Endothelial cell of hepatic sinusoid (primary cell): ENCODE data around the gene PTP4A1.
"Not testable (repeated sequence)": the region's sequence is repeated elsewhere in the genome, so short reads cannot be mapped to it uniquely, and the experiment has no call there.

Experiments
- in situ Hi-C: cut with HindIII; loops from 2 replicates; pipeline ENCODE4 v1.10.0; 2017; ENCODE audit warnings: low sequenced_read_pairs

Gene PTP4A1

DNA sequence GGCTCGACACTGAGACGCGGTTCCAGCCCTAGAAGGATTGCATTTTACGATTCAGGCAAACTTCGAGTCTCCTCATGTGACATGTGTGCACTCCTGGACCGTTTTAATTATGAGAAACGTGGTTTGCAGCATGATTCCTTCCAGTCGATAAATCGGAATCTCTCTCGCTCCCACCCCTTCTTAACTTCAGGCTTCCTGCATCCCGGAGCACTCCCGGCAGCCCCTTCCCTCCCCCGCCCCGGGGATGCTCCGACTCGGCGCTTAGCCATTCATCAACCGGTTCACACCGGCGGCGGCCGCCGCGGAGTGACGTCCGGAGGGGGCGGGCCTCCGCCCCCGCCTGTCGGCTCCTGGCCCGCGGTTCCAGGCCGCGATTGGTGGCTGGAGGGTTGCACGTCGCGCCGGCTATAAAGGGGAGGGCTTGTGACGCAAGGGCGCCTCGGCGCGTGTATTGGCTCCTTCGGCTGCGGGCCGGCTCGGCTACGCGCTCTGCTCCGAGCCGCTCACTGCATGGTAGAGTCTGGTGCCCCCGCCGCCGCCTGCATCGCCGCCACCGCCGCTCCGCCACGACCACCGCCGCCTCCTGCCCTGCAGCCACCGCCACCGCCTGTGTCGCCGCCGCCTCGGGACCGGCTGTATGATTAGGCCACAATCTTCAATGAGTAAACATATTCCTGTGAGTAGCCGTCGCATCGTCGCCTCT is at the start of gene PTP4A1, which contains the start of gene LOC128125822:
Gene PTP4A1, plus strand, starts transcription at position 437 of the 703 bp plus-strand sequence. CDS start 4,401 bp downstream, outside the sequence.
Gene LOC128125822, plus strand, starts transcription at position 437 of the 703 bp plus-strand sequence.
- in situ Hi-C loops: no loop called here

GRCh38 chr6:63522911-63523287 is 49.4 kb upstream of the PTP4A1 start:
- in situ Hi-C loops: not testable (repeated sequence)

GRCh38 chr6:63523630-63524029 is 48.6 kb upstream of the PTP4A1 start:
- in situ Hi-C loops: no loop called here

DNA sequence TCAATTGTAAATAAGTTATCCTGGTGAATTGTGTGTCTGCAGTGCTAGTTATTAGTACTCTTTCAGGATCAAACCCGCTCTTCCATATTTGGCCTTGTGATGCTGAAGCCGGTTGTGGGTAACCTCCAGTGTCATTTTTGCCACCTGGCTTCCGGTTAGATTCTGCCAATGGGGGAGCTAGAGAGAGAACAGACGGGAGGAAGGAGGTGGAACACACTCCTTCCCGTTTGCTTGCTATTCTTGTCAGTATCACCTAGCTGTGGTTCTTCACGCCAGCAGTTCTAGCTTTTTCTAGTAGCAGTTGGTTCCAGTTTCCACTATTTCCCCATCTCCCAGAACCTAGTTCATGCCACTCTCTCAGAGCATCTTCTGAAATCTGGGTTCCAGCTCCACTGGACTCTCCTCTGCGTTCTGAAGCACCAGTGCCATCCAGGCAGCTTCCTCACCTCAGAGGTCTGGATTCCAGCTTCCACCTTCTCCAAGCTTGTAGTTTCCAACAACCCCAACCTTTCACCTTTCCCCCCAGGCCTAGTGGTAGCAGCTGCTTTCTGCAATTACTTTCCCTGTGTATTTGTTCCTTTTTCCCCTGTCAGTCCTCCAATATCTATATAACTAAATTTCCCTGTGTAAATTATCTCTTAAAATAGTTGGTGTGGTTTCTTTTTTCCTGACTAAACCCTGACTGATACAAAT is 46.9 kb upstream of the PTP4A1 start:
- in situ Hi-C loops: no loop called here

- in situ Hi-C loops: no loop called here
Observed at GRCh38 chr6:63526931-63527330, 45.3 kb upstream of the PTP4A1 start.

- in situ Hi-C loops: no loop called here
Observed at GRCh38 chr6:63527658-63528514, 44.4 kb upstream of the PTP4A1 start.

DNA sequence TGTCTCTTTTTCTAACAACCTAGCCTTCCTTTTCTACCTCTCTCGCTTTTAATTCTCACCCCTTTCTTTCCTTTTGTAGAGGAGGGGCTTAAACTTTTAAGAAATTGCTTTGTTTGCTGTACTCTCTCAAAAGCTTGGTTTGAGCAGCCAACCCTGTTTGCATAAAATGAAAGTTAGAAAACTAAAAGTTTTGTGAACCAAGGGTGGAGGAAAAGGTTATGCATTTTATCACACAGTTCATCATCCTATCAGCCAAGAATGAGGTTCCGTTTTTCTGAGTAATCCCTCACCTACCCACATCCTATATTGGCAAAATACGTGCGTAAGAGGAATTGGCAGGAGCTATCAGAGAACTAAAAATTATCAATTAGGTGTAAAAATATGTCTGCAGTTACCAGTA is 42.8 kb upstream of the PTP4A1 start:
- in situ Hi-C loops: no loop called here

- in situ Hi-C loops: no loop called here
Observed at GRCh38 chr6:63530182-63530581, 42.1 kb upstream of the PTP4A1 start.

DNA sequence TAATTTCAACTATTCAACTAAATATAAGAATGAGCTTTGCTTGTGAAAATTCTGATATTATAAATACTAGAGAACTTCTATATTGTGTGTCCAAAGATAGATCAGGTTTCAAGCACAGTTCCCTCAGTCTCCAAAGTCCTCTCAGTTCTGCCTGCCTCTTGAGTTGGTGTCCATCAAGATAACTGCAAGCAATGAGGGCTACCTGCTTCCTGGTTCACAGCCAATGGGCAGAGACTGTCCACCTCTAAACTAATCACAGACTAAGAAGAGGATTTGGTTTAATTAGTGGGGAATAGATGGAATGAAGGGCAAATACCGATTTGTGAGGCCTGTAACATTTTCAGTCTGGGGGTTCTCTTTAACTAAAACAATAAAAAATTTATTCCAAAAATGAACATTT is 41.3 kb upstream of the PTP4A1 start:
- in situ Hi-C loops: no loop called here

GRCh38 chr6:63533026-63533425 is 39.3 kb upstream of the PTP4A1 start:
- in situ Hi-C loops: no loop called here

GRCh38 chr6:63533952-63534351 is 38.3 kb upstream of the PTP4A1 start:
- in situ Hi-C loops: no loop called here

DNA sequence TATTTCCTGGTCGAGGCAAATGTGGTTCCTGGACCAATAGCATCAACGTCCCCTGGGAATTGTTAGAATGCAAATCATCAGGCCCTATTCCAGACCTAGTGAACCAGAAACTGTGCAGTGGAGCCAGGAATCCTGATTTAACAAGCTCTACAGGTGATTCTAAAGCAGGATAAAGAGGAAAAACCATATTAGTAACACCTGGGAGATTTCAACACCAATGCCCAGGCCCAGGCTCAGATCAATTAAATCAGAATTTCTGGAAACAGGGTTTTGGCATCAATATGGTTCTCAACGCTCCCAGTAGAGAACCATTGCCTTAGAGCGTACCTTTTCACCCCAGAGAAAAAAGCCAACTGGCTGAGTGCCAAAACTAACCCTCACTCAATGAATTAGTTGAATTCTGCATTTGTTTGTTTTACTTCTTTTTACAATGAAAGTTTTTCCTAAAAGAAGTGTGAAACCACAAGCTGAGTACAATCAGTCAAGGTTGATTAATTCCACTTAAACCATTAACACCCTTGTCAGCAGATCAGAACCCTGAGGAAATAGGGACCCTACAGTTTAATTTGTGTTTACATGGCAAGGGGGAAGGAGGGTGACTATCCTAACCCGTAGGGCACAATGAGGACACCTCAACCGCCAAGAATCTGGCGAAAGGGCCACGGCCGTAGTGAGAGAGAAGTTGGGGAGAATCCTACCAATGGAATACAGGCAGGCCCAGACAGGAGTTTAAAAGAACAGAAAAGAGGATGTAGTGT is 34.9 kb upstream of the PTP4A1 start:
- in situ Hi-C loops: no loop called here

GRCh38 chr6:63537959-63538300 is 34.4 kb upstream of the PTP4A1 start:
- in situ Hi-C loops: no loop called here

DNA sequence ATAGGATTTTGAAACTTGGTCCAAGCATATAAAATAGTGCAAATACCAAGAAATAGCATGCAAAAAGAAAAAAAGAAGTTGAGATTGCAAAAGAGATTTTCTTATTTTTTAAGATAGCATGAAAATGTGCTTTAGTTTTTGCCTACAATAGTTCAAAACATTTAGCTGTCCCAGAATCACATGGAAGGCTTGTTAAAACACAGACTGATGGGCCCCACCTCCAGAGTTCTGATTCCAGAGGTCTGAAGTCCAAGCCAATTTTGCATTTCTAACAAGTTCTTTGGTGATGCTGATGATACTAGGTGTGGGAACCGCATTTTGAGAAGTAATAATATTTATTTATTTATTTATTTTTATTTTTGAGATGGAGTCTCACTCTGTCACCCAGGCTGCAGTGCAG is 33.7 kb upstream of the PTP4A1 start:
- in situ Hi-C loops: no loop called here

DNA sequence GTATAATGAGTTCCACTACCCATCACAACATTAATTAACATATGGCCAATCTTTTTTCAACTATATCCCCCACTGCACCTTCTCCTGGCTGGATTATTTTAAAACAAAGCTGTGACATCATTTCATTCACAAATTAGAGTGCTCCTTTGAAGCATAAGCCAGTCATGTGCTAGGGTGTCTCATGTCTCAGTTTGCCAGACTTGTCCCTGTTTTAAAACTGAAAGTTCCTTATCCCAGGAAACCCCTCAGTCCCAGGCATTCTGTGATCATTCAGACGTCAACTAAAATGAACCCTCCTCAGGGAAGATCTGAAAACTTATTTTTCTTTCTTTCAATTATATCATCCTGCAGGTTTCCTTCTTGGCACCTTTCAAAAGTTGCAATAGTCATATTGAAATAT is 29.3 kb upstream of the PTP4A1 start:
- in situ Hi-C loops: no loop called here

- in situ Hi-C loops: no loop called here
Observed at GRCh38 chr6:63543982-63544381, 28.3 kb upstream of the PTP4A1 start.

- in situ Hi-C loops: no loop called here
Observed at GRCh38 chr6:63546236-63546635, 26.0 kb upstream of the PTP4A1 start.

DNA sequence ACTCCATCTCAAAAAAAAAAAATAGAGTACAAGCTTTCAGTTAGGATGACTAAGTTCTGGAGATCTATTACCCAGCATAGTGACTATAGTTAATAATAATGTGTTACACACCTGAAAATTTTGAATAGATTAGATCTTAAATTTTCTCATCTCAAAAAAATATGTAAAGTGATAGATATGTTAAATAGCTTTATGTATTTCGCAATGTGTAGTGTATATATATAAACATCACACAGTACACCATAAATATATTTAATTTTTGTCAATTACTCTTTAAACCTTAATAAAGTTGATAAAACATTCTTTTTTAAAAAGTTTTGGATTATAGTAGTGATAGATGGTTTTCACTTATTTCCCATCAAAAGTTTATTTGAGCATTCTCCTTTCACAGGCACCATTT is 25.6 kb upstream of the PTP4A1 start:
- in situ Hi-C loops: no loop called here

DNA sequence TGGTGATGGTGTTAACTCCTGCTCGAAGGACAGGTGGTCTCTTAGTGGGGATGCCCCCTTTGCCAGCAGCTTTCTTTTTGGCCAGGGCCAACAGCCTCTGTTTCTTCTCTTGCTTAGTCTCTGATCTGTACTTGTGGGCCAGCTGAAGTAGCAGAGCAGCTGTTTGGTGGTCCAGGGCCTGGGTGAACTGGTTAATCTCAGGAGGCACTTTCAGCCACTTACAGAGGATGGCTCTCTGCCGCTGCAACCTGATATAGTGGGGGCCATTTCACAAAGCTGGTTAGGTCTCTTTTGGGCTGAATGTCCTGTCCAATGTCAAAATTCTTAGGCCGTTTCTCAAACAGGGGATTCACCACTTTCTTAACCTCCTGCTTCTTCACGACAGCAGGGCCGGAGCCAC is 23.2 kb upstream of the PTP4A1 start:
- in situ Hi-C loops: no loop called here

DNA sequence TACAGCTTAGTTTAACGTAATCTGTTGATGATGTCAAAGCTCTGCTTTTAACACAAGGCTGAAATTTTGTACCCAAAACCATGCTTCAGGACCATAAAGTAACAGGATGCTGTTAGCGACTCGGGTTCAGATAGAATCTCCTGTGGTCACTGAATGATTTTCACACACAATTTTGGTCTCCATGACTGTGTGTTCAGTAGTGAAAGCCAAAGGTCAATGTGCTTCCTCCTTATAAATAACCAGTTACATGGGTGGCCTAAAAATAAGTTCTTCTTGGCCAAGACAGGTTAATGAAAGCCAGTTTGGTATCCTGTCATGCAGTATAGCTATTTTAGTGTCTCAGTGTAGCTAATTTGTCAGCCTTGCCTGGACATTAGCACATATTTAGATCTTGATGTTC is 19.1 kb upstream of the PTP4A1 start:
- in situ Hi-C loops: no loop called here

DNA sequence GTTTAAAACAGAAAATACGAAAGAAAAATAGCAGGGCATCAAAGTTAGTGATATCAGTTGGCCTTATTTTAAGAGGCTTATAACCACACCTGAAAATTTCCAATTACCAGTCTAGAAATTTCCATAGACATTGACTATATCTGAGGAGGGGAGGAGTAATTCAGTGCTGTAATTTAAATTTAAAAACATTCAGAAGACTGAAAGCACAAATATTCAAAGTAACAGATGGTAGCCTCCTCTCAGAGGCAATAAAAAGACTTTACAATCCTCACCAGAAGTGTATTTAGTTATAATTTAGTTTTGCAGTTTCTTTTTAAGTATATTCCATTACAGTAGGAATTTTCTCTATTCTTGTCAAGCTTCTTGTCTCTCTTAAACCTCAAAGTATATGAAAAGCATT is 18.4 kb upstream of the PTP4A1 start:
- in situ Hi-C loops: no loop called here
